WTC11 (cell line): ENCODE measurements around the gene ATP11B.

Source experiments
- GABPB1 ChIP-seq: sonication (generic); formaldehyde crosslinking; IDR thresholded peaks from 2 replicates; pipeline ENCODE4 v1.8.1; 2023; ENCODE audit warnings: mild to moderate bottlenecking, missing genetic modification reagents
- GRHL2 ChIP-seq: fragments of 250-450 bp; sonication (Bioruptor Pico); IDR thresholded peaks from 2 replicates; pipeline ENCODE4 v1.8.0; 2022; ENCODE audit warnings: mild to moderate bottlenecking, moderate library complexity; ENCODE audit not compliant: insufficient replicate concordance, severe bottlenecking
- TF ChIP-seq, protein P1 (sequence below): fragments of 200-600 bp; IDR thresholded peaks from 2 replicates; pipeline ENCODE4 v1.8.0; 2022; ENCODE audit warnings: antibody characterized with exemption
- TF ChIP-seq, protein P2 (sequence below): sonication (generic); formaldehyde crosslinking; conservative IDR thresholded peaks from 2 replicates; pipeline ENCODE4 v1.8.1; 2022; ENCODE audit warnings: mild to moderate bottlenecking, missing genetic modification reagents

DNA sequence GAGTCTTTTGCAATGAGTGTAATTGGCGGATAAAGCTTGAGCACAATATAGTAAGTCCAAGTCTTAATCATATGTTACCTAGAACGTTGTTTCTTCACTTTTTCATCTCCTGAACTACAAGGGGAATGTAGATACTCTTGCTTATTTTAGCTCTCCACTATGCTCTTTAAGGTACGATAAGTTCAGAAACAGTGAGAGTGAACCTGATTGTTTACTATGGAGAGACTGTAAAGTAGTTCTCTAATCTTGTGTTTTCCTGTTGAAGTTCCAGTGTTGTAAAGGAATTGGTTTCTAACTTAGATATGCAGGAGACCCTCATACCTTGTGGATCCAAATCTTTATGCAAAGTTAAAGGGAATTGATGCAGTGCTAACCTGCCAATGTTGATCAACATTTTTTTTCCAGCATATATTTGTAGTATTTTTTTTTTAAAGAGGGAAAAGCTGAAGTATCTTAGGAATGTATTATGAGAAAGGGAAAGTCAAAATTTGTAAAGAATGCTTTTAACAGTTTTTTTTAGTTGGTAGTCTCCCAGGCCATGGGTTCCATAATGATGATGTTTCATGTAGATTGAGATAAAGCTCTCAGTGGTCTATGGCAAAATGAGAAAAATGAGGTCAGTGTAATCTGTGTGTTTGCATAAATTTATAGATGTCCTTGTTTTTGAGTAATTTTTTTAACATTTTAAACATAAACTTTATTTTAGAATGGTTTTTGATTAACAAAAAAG, 14.9 kb downstream of the ATP11B start:
- TF ChIP-seq GABPB1 (CRISPR knock-in tag) (no peak), GRHL2 (CRISPR knock-in tag) (no peak)
- TF ChIP-seq, protein P1, sequence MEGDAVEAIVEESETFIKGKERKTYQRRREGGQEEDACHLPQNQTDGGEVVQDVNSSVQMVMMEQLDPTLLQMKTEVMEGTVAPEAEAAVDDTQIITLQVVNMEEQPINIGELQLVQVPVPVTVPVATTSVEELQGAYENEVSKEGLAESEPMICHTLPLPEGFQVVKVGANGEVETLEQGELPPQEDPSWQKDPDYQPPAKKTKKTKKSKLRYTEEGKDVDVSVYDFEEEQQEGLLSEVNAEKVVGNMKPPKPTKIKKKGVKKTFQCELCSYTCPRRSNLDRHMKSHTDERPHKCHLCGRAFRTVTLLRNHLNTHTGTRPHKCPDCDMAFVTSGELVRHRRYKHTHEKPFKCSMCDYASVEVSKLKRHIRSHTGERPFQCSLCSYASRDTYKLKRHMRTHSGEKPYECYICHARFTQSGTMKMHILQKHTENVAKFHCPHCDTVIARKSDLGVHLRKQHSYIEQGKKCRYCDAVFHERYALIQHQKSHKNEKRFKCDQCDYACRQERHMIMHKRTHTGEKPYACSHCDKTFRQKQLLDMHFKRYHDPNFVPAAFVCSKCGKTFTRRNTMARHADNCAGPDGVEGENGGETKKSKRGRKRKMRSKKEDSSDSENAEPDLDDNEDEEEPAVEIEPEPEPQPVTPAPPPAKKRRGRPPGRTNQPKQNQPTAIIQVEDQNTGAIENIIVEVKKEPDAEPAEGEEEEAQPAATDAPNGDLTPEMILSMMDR: no peak
- TF ChIP-seq, protein P2, sequence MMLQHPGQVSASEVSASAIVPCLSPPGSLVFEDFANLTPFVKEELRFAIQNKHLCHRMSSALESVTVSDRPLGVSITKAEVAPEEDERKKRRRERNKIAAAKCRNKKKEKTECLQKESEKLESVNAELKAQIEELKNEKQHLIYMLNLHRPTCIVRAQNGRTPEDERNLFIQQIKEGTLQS (CRISPR knock-in tag): no peak
